Measurements from ENCODE around the gene THSD4.
"Not testable (repeated sequence)": the region's sequence is repeated elsewhere in the genome, so short reads cannot be mapped to it uniquely, and the experiment has no call there.

THSD4 gene

DNA sequence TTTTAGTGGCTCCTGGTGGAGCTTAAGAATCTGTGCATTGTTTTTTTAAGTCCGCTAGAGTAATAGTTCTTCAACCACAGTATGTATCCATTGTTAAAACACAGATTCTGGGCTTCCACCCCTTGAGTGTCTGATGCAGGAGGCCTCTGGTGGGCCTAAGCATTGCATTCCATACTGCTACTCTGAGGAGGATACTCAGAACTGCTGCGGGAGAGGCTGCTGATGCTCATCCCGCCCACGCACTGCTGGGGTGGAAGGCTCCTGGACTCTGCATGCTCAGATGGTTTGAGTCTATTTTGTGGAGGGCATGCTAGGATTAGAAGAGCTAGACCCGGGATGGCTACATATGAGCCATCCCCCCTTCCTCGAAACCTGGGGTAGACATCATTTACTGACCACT is 74.4 kb downstream of the THSD4 start:
- no peak for DNase-seq (ENCODE audit: low read depth in 2 of 2)

GRCh38 chr15:71191296-71191695 is 76.0 kb downstream of the THSD4 start:
- DNase-seq (ENCODE audit: low read depth in 2 of 2) = no peak

DNA sequence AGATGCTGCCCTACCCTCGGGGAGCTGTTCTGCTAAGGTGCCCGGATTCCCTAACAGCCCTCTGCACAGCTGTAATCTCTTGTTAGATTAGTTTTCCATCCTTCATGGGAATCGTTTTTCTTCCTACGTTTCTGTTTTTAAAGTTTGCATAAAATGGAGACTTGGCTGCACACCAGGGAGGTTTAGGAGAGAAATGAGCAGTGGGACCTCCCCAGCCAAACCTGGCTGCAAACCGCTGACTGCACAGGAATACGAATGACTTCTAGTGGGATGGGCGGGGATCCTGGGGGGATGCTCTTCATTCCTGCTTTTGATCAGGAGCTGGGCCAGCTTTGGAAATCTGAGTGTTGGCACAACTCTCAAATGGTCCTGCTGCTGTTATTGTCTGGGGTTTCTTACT is 77.5 kb downstream of the THSD4 start:
- no peak for DNase-seq (ENCODE audit: low read depth in 2 of 2)

DNA sequence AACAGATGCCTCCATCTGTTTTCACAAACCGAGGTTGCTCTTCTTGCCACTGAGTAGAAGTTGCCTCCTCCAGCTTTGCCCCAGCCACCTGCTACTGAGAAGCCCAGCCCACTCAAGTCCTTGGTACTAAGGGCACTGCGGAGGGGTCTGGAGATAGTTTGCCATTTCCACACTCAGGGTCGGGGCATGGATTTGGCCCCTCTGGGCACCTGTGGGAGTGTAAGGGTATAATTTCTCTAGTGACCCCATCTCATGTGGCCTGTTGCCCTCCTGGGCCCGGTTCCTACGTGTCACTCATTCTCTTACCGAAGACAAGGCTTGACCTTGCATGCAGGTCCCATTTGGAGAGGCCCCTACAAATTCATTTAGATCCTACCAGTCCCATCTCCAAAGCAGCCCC is 79.0 kb downstream of the THSD4 start:
- DNase-seq (ENCODE audit: low read depth in 2 of 2) = no peak

DNA sequence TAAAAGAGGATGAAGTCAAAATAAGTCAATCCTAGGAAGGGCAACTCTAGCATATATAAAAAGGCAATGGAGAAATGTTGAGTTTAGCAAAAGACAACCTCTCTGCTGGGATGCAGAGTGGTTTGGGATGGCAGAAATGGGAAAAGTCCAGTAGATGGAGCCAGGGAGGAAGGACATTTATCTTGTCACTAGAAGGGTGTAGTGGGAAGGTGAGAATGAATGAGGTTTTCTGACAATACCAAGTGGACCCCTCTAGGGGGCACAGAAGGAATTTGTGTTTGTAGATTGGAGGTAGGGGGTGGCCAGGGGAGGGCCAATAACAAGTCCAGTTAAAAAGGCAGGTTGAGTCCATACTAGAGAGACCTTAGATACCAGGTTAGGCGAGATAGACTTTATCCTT is 80.0 kb downstream of the THSD4 start:
- DNase-seq (ENCODE audit: low read depth in 2 of 2) = no peak

- no peak for DNase-seq (ENCODE audit: low read depth in 2 of 2)
These were observed 82.3 kb downstream of the THSD4 start for GRCh38 chr15:71197620-71198019.

DNA sequence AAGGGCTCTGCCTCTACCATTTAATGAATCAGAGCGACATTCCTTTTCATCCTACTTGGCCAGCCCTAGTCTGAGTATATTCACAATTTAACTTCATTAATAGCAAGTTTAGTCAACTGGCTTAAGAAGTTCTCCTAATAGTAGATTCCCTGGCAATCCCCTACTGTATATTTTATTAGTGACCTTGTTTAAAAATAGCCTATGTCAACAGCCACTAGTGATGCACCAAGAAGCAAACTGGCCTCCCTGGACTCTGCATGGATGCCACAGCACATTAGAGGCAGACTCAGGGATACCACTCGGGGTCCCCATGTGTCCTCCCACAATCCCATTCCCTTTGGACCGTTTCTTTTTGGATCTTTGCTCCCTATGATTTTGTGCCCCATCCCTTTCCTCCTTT is 83.6 kb downstream of the THSD4 start:
- DNase-seq (ENCODE audit: low read depth in 2 of 2) = no peak

GRCh38 chr15:71199384-71200351 is 84.4 kb downstream of the THSD4 start:
- DNase-seq (ENCODE audit: low read depth in 2 of 2) = no peak

GRCh38 chr15:71201477-71201876 is 86.2 kb downstream of the THSD4 start:
- DNase-seq (ENCODE audit: low read depth in 2 of 2) = no peak

DNA sequence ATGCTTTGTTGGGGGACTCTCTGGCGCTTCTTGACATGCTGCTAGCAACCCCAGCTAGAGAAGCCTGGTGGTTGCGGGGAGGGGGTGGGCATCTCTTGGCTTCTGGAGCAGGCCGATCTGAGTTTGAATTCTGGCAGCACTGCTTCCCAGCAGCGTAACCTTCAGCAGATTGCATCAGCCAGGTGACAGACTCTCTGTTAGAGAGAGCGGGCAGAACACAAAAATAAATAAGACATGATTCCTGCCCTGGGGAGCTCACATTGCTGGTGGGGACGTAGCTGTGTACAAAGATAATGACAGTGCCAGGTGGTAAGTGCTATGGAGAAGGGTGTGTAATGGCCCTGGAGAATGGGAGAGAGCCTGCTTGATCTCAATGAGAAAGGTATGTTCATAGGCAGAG is 87.4 kb downstream of the THSD4 start:
- no peak for DNase-seq (ENCODE audit: low read depth in 2 of 2)

DNA sequence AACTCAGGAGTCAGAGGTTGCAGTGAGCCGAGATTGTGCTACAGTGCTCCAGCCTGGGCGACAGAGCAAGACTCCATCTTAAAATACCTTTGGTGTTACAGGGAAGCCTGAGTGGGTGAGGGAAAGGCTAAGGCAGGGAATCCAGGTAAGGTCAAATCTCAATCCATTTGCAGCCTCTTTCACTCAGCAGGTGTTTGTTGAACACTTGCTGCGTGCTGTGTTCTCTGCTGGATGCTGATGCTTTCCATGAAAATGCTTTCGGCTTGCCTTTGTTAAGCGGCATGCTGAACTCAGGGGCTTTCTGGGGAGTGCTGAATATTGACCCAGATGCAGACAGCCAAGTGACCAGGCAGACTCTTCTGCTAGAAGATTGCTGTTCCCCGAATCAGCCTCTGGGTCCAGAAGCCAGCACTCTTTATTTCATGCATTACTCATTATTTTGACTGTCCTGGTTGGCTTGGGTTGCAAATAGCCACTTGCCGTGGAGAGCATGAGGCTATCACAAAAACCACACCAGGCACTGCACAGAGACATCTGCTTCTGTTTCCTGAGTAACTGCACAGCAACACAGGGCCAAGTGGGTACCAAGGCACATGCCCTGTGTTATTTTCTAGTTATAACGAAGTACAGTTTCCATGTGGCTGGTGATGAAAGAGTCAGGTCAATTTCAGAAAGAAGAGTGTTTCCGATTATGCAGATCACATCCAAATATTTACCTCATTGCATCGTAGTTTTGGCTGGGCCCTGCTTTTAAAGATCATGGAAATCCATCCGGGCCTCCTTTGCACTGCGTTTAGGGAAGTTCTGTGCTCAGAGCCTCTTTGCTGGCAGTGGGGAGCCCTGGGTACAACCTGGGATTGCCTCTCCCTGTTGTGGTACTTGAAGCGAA is 88.6 kb downstream of the THSD4 start:
- no peak for DNase-seq (ENCODE audit: low read depth in 2 of 2)

GRCh38 chr15:71207141-71207540 is 91.9 kb downstream of the THSD4 start:
- no peak for DNase-seq (ENCODE audit: low read depth in 2 of 2)

DNA sequence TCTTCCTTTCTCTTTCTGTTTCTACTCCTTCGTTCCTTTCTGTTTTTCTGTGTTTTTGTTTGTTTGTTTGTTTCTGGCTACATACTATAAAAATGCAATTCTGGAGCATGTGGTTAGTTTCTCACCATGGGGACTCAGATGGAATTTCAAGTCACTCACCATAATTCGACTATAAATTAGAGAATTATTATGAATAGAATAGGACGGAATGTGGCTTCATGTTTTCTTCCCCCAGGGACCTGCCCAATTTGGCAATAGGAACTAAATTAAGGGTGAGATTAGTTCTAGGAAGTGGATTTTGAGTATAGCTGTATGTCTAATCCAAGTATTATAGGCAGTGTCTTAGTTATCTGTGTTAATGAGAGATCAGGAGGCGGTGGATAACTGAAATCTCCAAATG is 96.9 kb downstream of the THSD4 start:
- no peak for DNase-seq (ENCODE audit: low read depth in 2 of 2)

DNA sequence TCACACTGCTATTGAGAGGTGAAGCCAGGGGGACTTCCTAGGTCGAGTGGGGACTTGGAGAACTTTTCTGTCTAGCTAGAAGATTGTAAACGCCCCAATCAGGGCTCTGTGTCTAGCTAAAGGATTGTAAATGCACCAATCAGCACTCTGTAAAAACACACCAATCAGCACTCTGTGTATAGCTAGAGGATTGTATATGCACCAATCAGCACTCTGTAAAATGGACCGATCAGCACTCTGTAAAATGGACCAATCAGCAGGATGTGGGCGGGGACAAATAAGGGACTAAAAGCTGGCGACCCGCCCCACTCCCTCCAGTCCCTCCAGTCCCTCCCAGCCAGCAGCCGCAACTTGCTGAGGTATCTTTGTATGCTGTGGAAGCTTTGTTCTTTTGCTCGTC is 98.7 kb downstream of the THSD4 start:
- not testable (repeated sequence) for DNase-seq (ENCODE audit: low read depth in 2 of 2)

DNA sequence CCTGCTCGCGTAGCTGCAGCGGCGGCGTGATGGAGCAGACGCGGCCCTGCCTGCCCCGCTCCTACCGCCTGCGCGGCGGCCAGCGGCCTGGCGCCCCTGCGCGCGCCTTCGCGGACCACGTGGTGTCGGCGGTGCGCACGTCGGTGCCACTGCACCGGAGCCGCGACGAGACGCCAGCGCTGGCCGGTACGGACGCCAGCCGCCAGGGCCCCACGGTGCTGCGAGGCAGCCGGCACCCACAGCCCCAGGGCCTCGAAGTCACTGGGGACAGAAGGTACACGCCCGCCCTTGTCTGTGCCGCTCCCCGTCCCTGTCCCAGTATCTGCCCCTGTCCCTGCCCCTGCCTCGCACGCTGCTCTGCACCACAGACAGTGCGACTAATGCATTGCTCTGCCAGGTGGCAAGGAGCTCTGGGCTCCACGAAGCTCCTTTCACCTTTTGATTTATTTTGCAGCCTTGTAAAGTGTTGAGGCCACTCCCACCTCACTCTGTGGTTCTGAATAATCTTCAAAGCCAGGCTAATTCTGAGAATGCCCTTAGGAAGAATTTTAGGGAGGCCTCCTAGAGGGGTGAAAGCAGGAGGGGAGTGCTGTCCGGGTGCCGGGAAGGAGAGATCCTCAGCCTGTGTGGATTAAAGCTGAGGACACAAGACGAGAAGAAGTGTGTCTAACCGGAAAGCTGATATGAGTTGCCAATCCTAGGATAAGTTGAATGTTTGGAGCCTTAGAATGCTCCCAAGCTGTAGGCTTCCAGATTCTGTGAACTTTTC is 100.0 kb downstream of the THSD4 start:
- DNase-seq (ENCODE audit: low read depth in 2 of 2) = no peak

DNA sequence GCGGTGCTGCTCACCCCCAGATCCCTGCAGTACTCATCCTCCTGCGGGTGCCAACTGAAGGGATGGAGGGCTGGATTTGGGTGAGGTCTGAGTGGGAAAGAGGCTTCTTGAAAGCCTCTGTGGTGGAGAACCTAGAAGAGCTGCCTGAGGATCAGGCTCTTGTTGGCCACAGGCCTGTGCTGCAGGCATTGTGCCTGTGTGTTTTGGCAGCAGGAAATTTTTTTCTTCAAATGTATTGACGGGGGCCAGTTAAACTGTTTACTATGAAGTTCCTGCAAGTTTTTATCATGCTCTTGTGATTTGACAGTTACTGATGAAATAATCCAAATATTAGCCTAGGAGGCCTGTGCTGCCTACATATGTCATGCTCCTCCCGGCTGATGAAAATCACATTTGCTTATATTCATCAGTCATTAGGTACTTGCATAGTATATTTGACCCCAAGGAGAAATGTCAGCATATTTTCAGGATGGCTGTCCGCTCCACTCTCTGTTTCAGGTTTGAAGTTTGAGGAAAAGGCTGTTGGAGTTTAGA is 103.1 kb downstream of the THSD4 start:
- no peak for DNase-seq (ENCODE audit: low read depth in 2 of 2)

GRCh38 chr15:71219101-71219500 is 103.8 kb downstream of the THSD4 start:
- DNase-seq (ENCODE audit: low read depth in 2 of 2) = no peak

DNA sequence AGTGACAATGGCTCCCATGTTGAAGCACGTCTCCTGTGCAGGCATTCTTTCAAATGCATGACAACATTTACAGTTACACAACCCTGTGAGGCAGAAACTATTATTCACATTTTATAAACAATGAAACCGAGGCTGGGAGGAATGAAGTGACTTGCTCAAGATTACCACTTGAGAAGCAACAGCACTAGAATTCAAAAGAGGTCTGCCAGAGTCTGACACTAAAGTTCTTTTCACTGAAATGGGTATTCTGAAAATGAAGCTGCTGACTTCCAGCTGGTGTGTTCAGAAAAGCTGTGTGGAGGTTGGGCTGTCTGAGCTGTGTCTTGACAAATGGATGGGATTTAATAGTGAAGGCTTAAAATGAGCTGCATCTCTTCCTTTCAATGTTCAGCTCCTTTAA is 104.4 kb downstream of the THSD4 start:
- no peak for DNase-seq (ENCODE audit: low read depth in 2 of 2)

DNA sequence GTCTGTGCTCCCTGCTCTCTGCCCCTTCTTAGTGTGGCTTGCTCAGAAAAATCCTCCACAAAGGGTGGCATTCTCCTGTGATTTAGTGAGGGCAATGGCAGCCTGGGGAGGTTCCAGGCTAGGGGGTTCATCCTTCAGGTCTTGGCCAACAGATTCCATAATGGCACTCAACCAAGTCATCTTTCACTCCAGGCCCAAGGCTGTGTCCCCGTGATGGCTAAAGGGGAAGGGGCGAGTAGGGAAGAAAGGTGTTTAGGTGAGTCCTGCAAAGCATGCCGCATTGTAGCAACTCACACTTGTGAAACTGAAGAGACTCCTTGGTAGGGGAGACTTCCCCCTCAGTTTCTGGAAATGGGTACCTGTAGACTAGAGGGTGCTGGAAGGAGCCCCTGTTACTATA is 105.6 kb downstream of the THSD4 start:
- DNase-seq (ENCODE audit: low read depth in 2 of 2) = no peak

DNA sequence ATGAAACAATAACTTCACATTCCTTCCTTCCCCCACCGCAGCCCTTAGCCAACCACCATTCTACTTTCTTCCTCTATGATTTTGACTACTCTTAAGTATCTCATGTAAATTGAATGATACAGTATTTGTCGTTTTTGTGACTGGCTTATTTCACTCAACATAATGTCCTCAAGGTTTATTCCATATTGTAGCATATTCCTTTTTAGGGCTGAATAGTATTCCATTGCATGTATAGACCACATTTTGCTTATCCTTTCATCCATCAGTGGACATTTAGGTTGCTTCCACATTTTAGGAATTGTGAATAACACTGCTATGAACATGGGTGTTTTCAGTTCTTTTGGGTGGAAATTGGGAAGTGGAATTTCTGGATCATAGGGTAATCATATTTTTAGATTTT is 106.1 kb downstream of the THSD4 start:
- DNase-seq (ENCODE audit: low read depth in 2 of 2) = no peak

DNA sequence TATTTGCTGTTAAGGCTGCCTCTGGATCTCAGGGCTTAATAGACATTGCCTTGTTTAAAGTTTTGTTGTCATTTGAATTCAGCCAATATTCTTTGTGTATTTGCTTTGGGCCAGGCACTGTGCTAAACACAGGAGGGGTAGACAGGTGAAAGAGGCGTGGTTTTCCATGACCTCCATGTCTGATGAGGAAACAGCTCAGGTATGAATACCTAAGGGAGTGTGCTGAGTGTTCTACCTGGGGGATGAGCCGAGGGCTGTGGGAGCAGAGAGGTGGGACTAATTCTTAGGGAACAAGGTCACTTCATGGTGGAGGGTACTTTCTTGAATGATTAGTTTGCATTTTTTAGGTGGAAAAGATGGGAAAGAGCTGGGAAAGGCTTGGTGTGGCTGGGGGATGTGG is 108.2 kb downstream of the THSD4 start:
- DNase-seq (ENCODE audit: low read depth in 2 of 2) = no peak

DNA sequence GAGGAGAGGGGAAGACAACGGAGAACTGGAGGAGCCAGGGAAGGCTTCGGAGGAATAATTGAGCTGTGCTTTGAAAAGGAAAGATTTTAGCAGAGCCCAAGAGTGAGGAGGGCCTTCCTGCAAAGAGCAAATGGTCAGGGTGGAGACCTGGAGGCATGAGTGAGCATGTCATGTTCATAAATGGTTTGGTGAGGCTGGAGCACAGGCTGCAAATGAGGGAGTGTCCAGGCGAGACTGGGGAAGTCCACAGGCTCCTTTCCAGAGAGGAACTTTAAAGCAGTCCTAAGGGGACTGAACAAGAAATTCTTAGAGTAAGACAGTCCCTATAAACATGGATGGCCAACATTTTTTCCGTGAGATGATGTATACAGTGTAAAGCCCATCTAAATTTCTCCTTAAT is 108.8 kb downstream of the THSD4 start:
- no peak for DNase-seq (ENCODE audit: low read depth in 2 of 2)
